CD4-positive, alpha-beta T cell (primary cell): ENCODE data around the gene IGF2BP3. TPM values are rescaled to one million over a fixed set of nuclear protein-coding genes. Genes with fewer than 3 reads are reported as not detected.

Experiments used
- ATAC-seq: fragments of 200-7000 bp; cut with Tn5 transposase; one replicate; pipeline ENCODE4 v1.10.0; 2022; ENCODE audit warnings: mild to moderate bottlenecking; ENCODE audit not compliant: poor library complexity
- CTCF ChIA-PET: fragments of 350-600 bp; sonication (Branson Sonifier 250); formaldehyde crosslinking; loops from one replicate; lab custom pipeline; 2021; ENCODE audit warnings: antibody characterized with exemption, inconsistent platforms; lab: Charles Lee
- POLR2A ChIA-PET: fragments of 350-600 bp; sonication (Branson Sonifier 250); formaldehyde crosslinking; loops from one replicate; lab custom pipeline; 2021; ENCODE audit warnings: antibody characterized with exemption, inconsistent platforms; lab: Charles Lee
- DNase-seq, 14 experiments: peaks; one replicate each; pipeline ENCODE4 v3.0.0-alpha.2; 2013 to 2020; ENCODE audit warnings: mixed read lengths in 2 of 14
- H3K27ac ChIP-seq, 2 donors: one replicate each; pipeline versions ENCODE4 v1.5.1 to v1.7.0; 2013; ENCODE audit warnings: low read length in 2 of 2, low read depth in 1 of 2, mild to moderate bottlenecking in 1 of 2
- H3K27me3 ChIP-seq, 2 experiments: 1 replicate in 1 of 2; 2 replicates in 1 of 2; pipeline versions ENCODE4 v1.6.1 to v1.7.0; 2013; ENCODE audit warnings: low read length in 2 of 2, control low read depth in 1 of 2, mild to moderate bottlenecking in 1 of 2, moderate library complexity in 1 of 2; ENCODE audit not compliant: insufficient read depth in 2 of 2, control insufficient read depth in 1 of 2
- H3K36me3 ChIP-seq: one replicate; pipeline ENCODE4 v1.6.1; 2013; ENCODE audit warnings: low read length, control low read depth; ENCODE audit not compliant: insufficient read depth
- H3K4me1 ChIP-seq: one replicate; pipeline ENCODE4 v1.6.1; 2013; ENCODE audit warnings: low read length, control low read depth; ENCODE audit not compliant: insufficient read depth
- H3K4me3 ChIP-seq: one replicate; pipeline ENCODE4 v1.5.1; 2013; ENCODE audit warnings: mild to moderate bottlenecking, low read length, moderate library complexity
- H3K9me3 ChIP-seq, 2 experiments: 1 replicate in 1 of 2; 2 replicates in 1 of 2; pipeline versions ENCODE4 v1.6.1 to v1.7.0; 2013; ENCODE audit warnings: low read length in 2 of 2, mild to moderate bottlenecking in 2 of 2, control low read depth in 1 of 2, moderate library complexity in 1 of 2; ENCODE audit not compliant: control insufficient read depth in 1 of 2, insufficient read depth in 1 of 2
- H3K27ac Mint-ChIP-seq: one replicate; pipeline ENCODE4 v1.8.0; 2020; ENCODE audit warnings: mixed read lengths
- H3K27me3 Mint-ChIP-seq: one replicate; pipeline ENCODE4 v1.8.0; 2021; ENCODE audit warnings: mixed read lengths
- H3K36me3 Mint-ChIP-seq: one replicate; pipeline ENCODE4 v1.8.0; 2021; ENCODE audit warnings: low read depth, mixed read lengths
- H3K4me1 Mint-ChIP-seq: one replicate; pipeline ENCODE4 v1.8.0; 2021; ENCODE audit warnings: low read depth, mixed read lengths
- H3K4me3 Mint-ChIP-seq: one replicate; pipeline ENCODE4 v1.8.0; 2020; ENCODE audit warnings: mild to moderate bottlenecking, mixed read lengths
- H3K9me3 Mint-ChIP-seq: one replicate; pipeline ENCODE4 v1.8.0; 2020; ENCODE audit warnings: mixed read lengths
- CTCF ChIP-seq: fragments of 200-600 bp; IDR thresholded peaks from one replicate; pipeline ENCODE4 v1.8.0; 2022; ENCODE audit warnings: antibody characterized with exemption, mild to moderate bottlenecking
- intact Hi-C, 2 experiments: fragments of 100-400 bp; cut with DNase I in 1 of 2; cut with micrococcal nuclease in 1 of 2; formaldehyde crosslinking; loops; one replicate each; pipeline versions ENCODE4 v1.15.1 to v1.9.0; 2023 to 2025; cut with DNase I, micrococcal nuclease
- total RNA-seq, 174 experiments: library from RNA in 2 of 174; stranded (reverse) in 2 of 174; gene quantifications; one replicate each; pipeline ENCODE4 v1.2.3 and lab custom pipeline; 2021 to 2026

The IGF2BP3 gene
- total RNA-seq, 2 experiments from 2014 or later, result not detected

DNA sequence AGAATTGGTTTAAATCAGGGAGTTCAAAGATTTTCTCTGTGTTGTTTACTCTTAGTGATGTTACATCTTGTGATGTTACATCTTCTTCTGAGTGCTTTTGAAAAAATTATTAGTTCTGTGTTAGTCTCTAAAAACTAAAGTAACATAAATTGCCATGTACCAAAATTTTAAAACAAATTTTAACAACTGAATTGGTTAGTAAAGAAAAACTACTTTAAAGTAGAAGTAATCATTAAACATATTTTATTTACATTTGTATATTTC lies 5.2 kb upstream of the IGF2BP3 start:
- Histone ChIP-seq H3K36me3 (no peaks in the 10 kb centered on the region), H3K9me3 (peaks cover 15 to 20% of the 10 kb centered on the region in 2 experiments), H3K27ac (no peak overlapping the region), H3K27me3 (peaks cover 42 to 87% of the 10 kb centered on the region in 2 experiments), H3K4me3 (no peak overlapping the region), H3K4me1 (peaks cover 28% of the 10 kb centered on the region)
- peaks cover 3% of the 10 kb centered on the region for H3K9me3 Mint-ChIP-seq
- H3K36me3 Mint-ChIP-seq, result no peaks in the 10 kb centered on the region
- H3K27me3 Mint-ChIP-seq, result peaks cover 78% of the 10 kb centered on the region
- intact Hi-C loops, result loop anchor here (5.0 to 10.0 kb wide), 2 partner anchors 57 to 461 kb away; partner anchors contain the start of genes HYCC1 (in 1 of the 2) and TRA2A (in 1 of the 2)
- H3K27ac Mint-ChIP-seq, result no peak overlapping the region
- no peak for TF ChIP-seq CTCF
- CTCF ChIA-PET, result no interaction called here
- ATAC-seq, result no peak
- no peak overlapping the region for H3K4me3 Mint-ChIP-seq
- DNase-seq, result no peak
- POLR2A ChIA-PET, result interaction anchor here (0.6 kb wide), 1 partner anchor 14 kb away, joined by 3 read pairs; no protein-coding TSS in a partner anchor
- H3K4me1 Mint-ChIP-seq, result peaks cover 29% of the 10 kb centered on the region

DNA sequence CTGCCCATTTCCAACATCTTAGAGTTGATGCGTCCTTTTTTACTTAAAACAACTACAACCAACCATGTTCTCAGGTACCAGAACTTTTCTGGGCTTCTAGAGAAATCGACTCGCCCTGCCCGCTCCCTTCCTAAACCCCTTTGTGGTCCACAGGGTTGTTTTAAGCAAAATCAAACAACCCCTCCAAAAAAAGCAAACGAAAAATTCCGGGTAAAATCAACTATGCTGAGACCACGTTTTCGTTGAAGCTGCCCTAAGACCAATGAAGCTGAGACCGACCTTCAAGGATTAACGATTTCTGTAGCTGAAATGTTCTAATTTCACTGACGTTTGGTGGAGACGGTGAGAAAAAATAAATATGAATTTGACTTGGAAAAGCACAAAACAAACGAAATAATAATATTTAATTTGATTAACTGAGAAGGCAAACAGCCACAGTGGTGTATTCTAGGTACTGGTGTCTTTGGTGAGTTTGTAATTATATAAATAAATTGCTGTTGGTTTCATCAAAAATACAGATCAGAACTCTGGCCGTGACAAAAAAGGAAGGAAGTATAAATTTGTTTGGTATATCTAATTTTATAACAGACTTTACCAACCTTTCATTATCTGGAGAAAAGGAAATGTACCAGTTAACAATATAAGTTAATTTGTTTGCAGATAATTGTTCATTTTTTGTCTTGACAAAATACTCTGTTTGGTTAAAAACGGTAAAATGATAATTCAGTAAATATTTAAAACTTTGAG lies 4.7 kb upstream of the IGF2BP3 start:
- no peak for ATAC-seq
- ChIA-PET POLR2A (interaction anchor here (0.6 kb wide), 1 partner anchor 15 kb away, joined by 3 read pairs; no protein-coding TSS in a partner anchor), CTCF (no interaction called here)
- peaks cover 3% of the 10 kb centered on the region for H3K9me3 Mint-ChIP-seq
- peak overlapping the region; percentile 11 for H3K4me3 Mint-ChIP-seq
- H3K27me3 Mint-ChIP-seq, result peaks cover 80% of the 10 kb centered on the region
- no peak overlapping the region for H3K4me3 ChIP-seq
- peaks cover 33% of the 10 kb centered on the region for H3K4me1 ChIP-seq
- intact Hi-C loops, result loop anchor here (5.0 to 10.0 kb wide), 3 partner anchors 57 to 460 kb away; partner anchors contain the start of genes HYCC1 (in 1 of the 2), MALSU1 (in 1 of the 2) and TRA2A (in 1 of the 2)
- peaks cover 34% of the 10 kb centered on the region for H3K4me1 Mint-ChIP-seq
- DNase-seq, result peak in 1 of 14 experiments; percentile 34
- no peak overlapping the region for H3K27ac Mint-ChIP-seq
- H3K36me3 ChIP-seq, result no peaks in the 10 kb centered on the region
- no peak for TF ChIP-seq CTCF
- no peaks in the 10 kb centered on the region for H3K36me3 Mint-ChIP-seq
- peaks cover 18 to 20% of the 10 kb centered on the region in 2 experiments for H3K9me3 ChIP-seq
- H3K27ac ChIP-seq, result no peak overlapping the region
- peaks cover 47 to 89% of the 10 kb centered on the region in 2 experiments for H3K27me3 ChIP-seq

- peaks cover 18 to 20% of the 10 kb centered on the region in 2 experiments for H3K9me3 ChIP-seq
- no peak overlapping the region for H3K27ac ChIP-seq
- peak; percentile 38 for ATAC-seq
- Mint-ChIP-seq H3K4me1 (peaks cover 37% of the 10 kb centered on the region), H3K27ac (no peak overlapping the region), H3K9me3 (peaks cover 3% of the 10 kb centered on the region), H3K36me3 (no peaks in the 10 kb centered on the region), H3K27me3 (peaks cover 79% of the 10 kb centered on the region), H3K4me3 (peak overlapping the region; percentile 11)
- peak in 7 of 14 experiments; percentile 25 to 73 (median 44) for DNase-seq
- TF ChIP-seq CTCF, result no peak
- H3K4me3 ChIP-seq, result no peak overlapping the region
- CTCF ChIA-PET, result no interaction called here
- H3K36me3 ChIP-seq, result no peaks in the 10 kb centered on the region
- POLR2A ChIA-PET, result interaction anchor here (0.6 kb wide), 1 partner anchor 185 kb away, joined by 3 read pairs; no protein-coding TSS in a partner anchor
- intact Hi-C loops, result loop anchor here in 1 of 2 experiments (5.0 to 10.0 kb wide), 2 partner anchors 177 to 459 kb away; partner anchors contain the start of genes HYCC1 and MALSU1
- H3K27me3 ChIP-seq, result peaks cover 50 to 96% of the 10 kb centered on the region in 2 experiments
- H3K4me1 ChIP-seq, result peaks cover 40% of the 10 kb centered on the region
Observed at GRCh38 chr7:23474094-23474828, 4.0 kb upstream of the IGF2BP3 start.
